SJCRH30 (cell line): ENCODE measurements around the gene SLC12A8. TPM values are rescaled to one million over a fixed set of nuclear protein-coding genes. Genes with fewer than 3 reads are reported as not detected.

Experiments used
- DNase-seq, 2 experiments: peaks; one replicate each; pipeline ENCODE4 v3.0.0-alpha.2; 2015 to 2020
- H3K27ac ChIP-seq: fragments of 250-450 bp; sonication (Bioruptor Pico); 2 replicates; pipeline ENCODE4 v1.5.1; 2020; ENCODE audit warnings: mild to moderate bottlenecking, moderate library complexity
- H3K27me3 ChIP-seq: fragments of 250-450 bp; sonication (Bioruptor Pico); 2 replicates; pipeline ENCODE4 v1.5.1; 2020; ENCODE audit warnings: mild to moderate bottlenecking, moderate library complexity
- H3K36me3 ChIP-seq: fragments of 250-450 bp; sonication (Bioruptor Pico); 2 replicates; pipeline ENCODE4 v1.5.1; 2020; ENCODE audit warnings: mild to moderate bottlenecking, moderate library complexity
- H3K4me1 ChIP-seq: fragments of 250-450 bp; sonication (Bioruptor Pico); 2 replicates; pipeline ENCODE4 v1.5.1; 2020; ENCODE audit warnings: mild to moderate bottlenecking, moderate library complexity
- H3K4me3 ChIP-seq: fragments of 250-450 bp; sonication (Bioruptor Pico); 2 replicates; pipeline ENCODE4 v1.5.1; 2020; ENCODE audit warnings: mild to moderate bottlenecking, moderate library complexity
- H3K9me3 ChIP-seq: fragments of 250-450 bp; sonication (Bioruptor Pico); replicated peaks from 2 replicates; pipeline ENCODE4 v1.5.1; 2020; ENCODE audit warnings: mild to moderate bottlenecking, moderate library complexity
- total RNA-seq: library from RNA; depleted of rRNA; stranded (reverse); fragments of >200 nt; shearing (Covaris generic); gene quantifications from 2 replicates; pipeline ENCODE4 v1.2.3, GENCODE V29; 2014

Gene SLC12A8
- total RNA-seq, 1 experiment from 2014 or later = 3.7 TPM

DNA sequence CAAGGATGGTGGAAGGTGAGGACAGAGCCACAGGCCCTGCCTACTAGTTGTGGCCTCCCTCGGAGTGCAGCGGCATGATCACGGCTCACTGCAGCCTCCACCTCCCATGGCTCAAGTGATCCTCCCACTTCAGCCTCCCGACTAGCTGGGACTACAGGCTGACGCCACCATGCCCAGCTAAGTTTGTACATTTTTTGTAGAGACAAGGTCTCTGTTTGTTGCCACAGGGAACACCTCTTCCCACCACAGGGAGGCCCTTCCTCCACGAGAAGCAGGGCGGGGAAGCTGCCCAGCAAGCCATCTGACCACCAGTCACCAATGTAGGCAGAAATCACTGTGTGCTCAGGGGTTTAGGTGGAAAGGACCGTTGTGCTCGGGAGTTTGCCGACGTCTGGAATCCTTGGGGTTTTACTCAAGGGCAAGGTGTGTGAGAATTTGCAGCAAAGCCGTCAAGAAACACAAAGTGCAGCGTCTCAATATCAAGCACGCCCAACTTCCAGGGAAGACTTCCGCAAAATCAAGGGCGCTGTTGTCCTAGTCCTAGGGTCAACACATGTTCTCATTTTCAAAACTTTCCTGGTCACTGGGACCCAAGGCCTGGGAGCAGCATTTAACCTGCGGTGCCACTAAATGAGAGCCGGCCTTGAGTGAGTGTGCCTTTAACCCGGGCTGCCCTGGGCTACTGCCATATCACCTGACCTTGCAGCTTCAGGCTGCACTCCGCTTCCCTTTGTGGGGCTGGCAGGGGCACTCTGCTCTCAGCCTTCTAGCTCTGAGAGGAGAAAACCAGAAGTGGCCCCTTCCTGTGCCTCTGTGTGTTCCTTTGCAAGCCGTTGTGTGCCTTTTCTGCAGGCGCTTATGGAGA, 65.7 kb downstream of the SLC12A8 start:
- DNase-seq = no peak
- Histone ChIP-seq H3K4me1 (peaks cover 26% of the 10 kb centered on the region), H3K9me3 (no peaks in the 10 kb centered on the region), H3K36me3 (no peaks in the 10 kb centered on the region), H3K27ac (no peak overlapping the region), H3K4me3 (no peak overlapping the region), H3K27me3 (no peaks in the 10 kb centered on the region)

DNA sequence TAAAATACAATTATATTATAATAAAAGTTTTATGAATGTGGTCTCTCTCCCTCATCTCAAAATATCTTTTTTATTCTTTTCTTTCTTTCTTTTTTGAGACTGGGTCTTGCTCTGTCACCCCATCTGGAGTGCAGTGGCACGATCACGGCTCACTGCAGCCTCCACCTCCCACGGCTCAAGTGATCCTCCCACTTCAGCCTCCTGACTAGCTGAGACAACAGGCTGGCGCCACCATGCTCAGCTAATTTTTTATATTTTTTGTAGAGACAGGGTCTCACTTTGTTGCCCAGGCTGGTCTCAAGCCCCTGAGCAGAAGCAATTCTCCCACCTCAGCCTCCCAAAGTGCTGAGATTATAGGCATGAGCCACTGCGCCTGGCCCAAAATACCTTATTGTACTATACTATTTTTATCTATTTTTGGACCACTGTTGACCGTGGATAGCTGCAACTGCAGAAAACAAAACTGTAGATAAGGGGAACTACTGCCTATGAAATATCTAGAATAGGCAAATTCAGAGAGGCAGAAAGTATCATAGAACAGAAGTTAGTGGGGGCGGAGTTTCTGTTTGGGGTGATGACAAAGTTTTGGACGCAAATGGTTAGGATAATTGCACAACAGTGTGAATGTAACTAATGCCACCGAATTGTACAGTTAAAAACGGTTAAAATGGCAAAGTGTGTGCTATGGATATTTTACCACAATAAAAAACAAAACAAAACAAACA, 66.6 kb downstream of the SLC12A8 start:
- Histone ChIP-seq H3K4me1 (peaks cover 26% of the 10 kb centered on the region), H3K36me3 (no peaks in the 10 kb centered on the region)
- DNase-seq = no peak

DNA sequence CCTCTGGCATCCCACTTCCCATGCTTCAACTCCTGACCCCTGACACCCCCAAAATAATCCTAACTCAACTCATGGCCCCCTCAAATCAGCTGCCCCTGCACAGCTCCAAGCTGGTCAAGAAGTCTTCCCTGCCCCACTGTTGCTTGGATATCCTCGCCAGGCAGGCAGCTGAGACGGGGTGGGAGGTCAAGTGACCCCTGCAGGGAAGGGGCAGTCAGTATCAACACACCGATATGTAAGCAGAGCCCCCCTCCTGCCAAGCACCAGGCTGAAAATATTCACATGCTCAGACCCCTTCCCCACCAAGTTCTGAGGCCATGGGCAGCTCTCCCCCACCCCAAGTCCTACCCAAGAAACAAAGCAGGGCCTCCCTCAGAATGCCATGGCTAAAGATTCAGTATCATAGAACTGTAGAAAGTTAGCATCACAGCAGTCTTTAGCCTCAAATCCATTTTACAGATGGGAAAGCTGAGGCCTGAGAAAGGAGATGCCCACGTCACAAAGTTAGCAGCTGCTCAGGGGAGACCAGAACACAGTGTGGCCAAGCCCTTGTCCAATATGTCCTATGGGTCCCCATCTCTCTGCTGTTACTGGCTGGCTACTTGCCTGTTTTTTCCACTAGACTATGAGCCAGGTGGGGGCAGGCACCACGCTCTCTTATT, 67.8 kb downstream of the SLC12A8 start:
- Histone ChIP-seq H3K9me3 (no peaks in the 10 kb centered on the region), H3K36me3 (no peaks in the 10 kb centered on the region), H3K4me3 (no peak overlapping the region), H3K27me3 (no peaks in the 10 kb centered on the region), H3K4me1 (peaks cover 33% of the 10 kb centered on the region), H3K27ac (no peak overlapping the region)
- no peak for DNase-seq

More for the DNA sequence above, 66.6 kb downstream of the SLC12A8 start:
- Histone ChIP-seq H3K4me3 (no peak overlapping the region), H3K9me3 (no peaks in the 10 kb centered on the region), H3K27ac (no peak overlapping the region), H3K27me3 (no peaks in the 10 kb centered on the region)

DNA sequence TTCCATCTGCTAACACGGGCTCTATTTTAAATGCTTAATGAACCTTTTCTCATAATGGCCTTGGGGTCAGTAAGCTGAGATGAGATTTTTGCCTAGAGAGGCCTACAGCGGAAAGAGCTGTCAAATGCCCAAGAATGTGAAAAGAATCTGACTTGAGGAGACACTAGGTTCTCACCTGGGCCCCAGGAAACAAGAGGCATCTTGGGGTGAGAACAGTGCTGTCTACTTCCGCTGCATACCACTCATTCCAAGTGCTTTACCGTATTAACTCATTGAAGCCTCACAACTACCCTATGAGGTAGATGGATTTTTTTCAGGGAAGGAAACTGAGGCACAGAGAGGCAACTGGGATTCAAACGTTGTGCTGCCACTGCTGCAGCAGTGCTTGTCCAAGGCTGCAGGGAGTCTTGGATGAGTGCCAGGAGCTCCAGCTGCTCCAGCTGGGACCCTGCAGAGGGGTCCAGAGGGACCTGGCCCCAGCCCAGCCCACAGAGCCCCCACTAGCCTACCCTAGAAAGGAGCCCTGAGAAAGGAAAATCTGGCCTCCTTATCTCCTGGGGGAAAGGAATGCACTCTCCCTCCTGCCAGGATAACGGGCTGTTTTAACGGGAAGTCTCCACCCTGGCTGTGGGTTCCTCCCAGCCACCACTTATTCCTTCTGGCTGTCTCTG, 68.4 kb downstream of the SLC12A8 start:
- peaks cover 28% of the 10 kb centered on the region for H3K4me1 ChIP-seq
- no peaks in the 10 kb centered on the region for H3K9me3 ChIP-seq
- H3K36me3 ChIP-seq = no peaks in the 10 kb centered on the region
- H3K4me3 ChIP-seq = no peak overlapping the region
- peak; percentile 67 to 69 for DNase-seq
- no peak overlapping the region for H3K27ac ChIP-seq
- H3K27me3 ChIP-seq = no peaks in the 10 kb centered on the region

DNA sequence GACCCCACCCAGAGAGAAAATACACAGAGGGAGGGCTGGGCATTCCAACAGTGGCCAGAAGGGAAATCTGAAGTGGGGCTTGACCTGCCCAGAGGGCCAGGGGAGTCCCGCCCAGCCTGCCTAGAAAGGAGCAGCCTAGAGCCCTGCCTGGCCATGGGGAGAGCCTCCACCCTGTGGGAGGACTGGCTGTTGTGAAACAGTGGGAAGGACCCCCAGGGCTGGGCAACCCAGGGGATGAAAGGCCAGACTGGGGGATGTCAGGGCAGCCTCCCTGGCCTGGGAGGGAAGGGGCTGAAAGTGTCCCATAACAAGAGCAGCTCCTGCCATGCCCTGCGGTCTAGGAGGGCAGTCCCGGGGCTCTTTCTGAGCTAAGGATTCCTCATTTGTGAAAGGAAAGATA, 69.0 kb downstream of the SLC12A8 start:
- H3K9me3 ChIP-seq = no peaks in the 10 kb centered on the region
- no peaks in the 10 kb centered on the region for H3K27me3 ChIP-seq
- H3K27ac ChIP-seq = no peak overlapping the region
- no peaks in the 10 kb centered on the region for H3K36me3 ChIP-seq
- H3K4me3 ChIP-seq = no peak overlapping the region
- no peak for DNase-seq
- peaks cover 22% of the 10 kb centered on the region for H3K4me1 ChIP-seq

DNA sequence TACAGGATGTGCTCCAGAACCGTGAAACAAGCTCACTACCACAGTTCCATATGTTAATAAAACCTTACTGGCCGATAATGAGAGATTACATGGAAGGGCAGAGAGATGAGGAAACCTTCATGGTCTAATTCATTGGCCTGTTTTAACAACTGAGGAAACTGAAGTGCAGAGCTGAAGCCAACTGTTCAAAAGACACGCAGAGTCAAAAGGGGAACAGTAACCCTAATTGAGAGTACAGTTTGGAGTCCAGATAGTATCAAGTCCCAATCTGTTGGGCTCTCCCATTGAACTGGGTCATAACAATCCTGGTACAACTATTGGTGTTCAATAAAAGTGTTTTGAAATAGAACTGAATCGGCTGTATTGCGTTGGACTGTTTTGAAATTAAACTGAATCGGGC, 69.6 kb downstream of the SLC12A8 start:
- peaks cover 21% of the 10 kb centered on the region for H3K4me1 ChIP-seq
- H3K9me3 ChIP-seq = no peaks in the 10 kb centered on the region
- H3K27me3 ChIP-seq = no peaks in the 10 kb centered on the region
- H3K27ac ChIP-seq = no peak overlapping the region
- DNase-seq = no peak
- no peak overlapping the region for H3K4me3 ChIP-seq
- H3K36me3 ChIP-seq = no peaks in the 10 kb centered on the region

DNA sequence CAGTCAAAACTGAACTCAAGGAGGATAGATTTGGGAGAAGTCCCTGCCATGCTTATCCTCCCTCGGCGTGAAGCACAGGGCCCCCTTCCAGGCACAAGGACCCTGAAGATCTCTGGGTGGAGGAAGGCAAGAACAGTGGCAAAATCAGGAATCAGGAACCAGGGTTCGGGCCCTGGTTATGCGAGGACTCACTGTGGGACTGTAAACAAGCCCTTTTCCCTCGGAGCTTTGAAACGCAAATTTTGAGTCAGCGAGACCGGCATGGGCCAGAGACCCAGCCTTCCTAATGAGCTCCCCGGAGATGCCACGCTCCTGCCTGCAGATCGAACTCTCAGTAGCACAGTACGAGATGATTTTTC, 70.1 kb downstream of the SLC12A8 start:
- Histone ChIP-seq H3K4me3 (no peak overlapping the region), H3K27ac (no peak overlapping the region), H3K36me3 (no peaks in the 10 kb centered on the region), H3K27me3 (no peaks in the 10 kb centered on the region), H3K9me3 (no peaks in the 10 kb centered on the region), H3K4me1 (peaks cover 21% of the 10 kb centered on the region)
- no peak for DNase-seq

DNA sequence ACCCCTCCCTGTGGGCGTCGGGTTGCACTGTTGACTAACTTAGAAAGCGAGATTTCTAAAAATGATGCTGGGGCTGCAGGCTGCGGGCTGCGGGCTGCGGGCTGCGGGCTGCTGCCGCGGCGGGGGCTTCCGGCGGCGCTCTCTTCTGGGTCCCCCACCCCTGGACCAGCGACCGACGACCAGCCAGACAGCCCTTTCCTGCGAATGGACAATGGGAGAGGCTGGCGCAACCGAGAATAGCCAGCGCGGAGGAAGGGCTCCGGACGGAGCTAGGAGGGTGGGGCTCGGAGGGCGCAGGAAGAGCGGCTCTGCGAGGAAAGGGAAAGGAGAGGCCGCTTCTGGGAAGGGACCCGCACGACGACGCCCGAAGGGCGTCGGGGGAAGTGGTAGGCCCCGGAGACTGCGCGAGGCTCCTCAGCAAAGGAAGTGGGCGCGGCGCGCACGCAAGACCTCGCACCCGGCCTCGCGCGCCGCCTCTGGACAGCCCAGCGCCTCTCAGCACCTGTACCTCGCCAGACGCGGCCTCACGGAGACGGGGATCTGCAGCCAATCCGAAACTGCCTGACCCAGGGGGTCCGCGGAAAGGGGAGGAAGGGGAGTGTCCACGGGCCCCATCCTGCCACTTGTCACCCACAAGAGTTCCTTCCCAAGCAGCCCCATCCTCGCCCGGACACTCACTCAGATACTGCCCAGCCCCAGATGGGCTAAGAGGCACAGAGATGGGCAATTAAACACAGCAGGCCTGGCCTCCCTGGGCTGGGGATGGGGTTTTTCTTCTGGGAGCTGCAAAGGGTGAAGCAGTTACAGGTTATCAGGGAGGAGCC, 70.7 kb downstream of the SLC12A8 start:
- DNase-seq = no peak
- no peak overlapping the region for H3K27ac ChIP-seq
- no peaks in the 10 kb centered on the region for H3K9me3 ChIP-seq
- peaks cover 21% of the 10 kb centered on the region for H3K4me1 ChIP-seq
- no peaks in the 10 kb centered on the region for H3K36me3 ChIP-seq
- no peaks in the 10 kb centered on the region for H3K27me3 ChIP-seq
- no peak overlapping the region for H3K4me3 ChIP-seq

DNA sequence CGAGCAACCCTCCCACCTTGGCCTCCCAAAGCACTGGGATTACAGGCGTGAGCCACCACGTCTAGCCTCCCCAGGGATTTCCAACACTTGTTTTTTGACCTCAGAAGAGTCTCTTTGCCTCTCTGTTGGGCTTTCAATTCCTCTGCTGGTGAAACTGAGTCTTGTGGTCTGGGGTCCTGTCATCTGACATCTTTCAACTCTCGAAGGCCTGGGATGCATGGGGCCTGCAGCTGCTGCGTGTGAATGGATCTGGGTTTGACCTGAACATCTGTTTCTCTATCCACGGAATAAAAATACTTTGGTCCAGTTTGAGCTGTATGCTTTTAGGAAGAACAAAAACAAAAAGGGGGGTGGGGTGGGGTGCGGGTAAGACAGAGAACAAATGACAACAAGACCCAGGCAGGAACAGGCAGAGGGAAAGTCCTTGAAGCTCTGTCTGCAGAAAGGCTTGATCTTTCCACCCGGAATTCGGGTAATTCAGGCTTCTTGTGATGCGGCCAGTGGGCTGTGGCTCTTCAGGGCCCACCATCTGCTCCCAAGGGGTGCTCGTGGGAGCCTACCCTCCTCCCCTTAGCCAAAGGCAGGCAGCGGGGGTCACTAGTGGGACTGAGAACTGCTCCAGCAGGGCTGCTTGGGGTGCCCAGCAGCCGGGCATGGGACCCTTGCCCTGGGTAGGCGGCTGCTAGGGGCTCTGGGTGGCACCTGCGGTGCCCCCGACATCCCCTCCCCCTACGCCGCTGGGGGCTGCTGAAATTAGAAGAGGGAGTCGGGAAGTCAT, 71.5 kb downstream of the SLC12A8 start:
- Histone ChIP-seq H3K27me3 (no peaks in the 10 kb centered on the region), H3K4me1 (peaks cover 21% of the 10 kb centered on the region), H3K9me3 (no peaks in the 10 kb centered on the region), H3K4me3 (no peak overlapping the region), H3K27ac (no peak overlapping the region), H3K36me3 (no peaks in the 10 kb centered on the region)
- DNase-seq = peak; percentile 47 to 54

DNA sequence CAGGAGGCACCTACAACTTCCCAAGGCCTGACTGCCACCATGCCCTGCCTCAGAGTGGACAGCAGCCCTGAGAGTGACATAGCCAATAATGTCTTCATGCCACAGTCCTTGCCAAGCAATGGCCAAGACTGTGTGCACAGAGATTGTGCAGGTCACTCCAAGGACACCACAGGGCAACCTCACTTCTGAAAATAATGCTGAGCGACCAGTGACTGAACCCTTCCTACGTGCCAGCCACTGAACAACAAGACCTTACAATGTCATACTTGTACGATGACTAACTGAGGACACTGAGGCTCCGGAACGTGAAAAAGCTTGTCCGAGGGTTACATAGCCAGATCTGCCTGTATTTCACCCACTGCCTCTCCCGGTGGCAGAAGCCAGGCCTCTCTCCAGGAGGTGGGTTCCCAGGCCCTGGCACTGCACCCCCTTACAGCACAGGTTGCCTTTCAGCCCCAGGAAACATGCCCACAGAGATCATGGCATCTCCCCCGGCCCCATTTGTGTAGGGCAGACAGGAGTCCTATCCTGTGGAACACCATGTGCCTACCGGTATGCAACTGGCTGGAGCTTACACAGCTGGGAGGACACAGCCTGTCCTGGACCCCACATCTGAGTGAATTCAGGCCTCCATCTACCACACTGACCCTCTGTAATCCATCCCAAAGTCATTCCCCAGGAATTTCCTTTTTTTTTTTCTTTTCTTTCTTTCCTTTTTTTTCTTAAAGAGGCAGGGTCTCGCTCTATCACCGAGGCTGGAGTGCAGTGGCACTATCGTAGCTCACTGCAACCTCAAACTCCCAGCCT, 72.3 kb downstream of the SLC12A8 start:
- Histone ChIP-seq H3K9me3 (no peaks in the 10 kb centered on the region), H3K27ac (no peak overlapping the region), H3K4me3 (no peak overlapping the region), H3K36me3 (no peaks in the 10 kb centered on the region), H3K4me1 (peaks cover 21% of the 10 kb centered on the region), H3K27me3 (no peaks in the 10 kb centered on the region)
- DNase-seq = peak in 1 of 2 experiments; percentile 28

DNA sequence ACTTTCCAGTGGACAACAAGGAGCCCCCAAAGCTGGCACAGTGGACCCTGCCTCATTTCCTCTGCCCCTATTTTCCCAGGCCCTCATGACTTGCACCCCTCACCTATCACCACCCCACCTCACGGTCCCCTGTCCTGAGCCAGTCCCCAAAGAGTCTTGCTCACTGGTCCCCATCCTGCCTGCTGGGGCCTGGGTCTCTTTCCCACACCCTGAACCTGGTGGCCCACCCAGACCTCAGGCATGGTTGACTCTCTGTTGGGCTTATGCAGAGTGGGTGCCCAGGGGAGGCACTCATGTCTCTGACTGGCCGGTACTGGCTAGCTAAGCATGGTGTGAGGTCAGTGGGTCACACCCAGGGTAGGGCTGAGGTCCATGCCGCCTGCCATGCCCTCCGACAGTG, 73.2 kb downstream of the SLC12A8 start:
- H3K27ac ChIP-seq = no peak overlapping the region
- peaks cover 17% of the 10 kb centered on the region for H3K4me1 ChIP-seq
- no peak for DNase-seq

DNA sequence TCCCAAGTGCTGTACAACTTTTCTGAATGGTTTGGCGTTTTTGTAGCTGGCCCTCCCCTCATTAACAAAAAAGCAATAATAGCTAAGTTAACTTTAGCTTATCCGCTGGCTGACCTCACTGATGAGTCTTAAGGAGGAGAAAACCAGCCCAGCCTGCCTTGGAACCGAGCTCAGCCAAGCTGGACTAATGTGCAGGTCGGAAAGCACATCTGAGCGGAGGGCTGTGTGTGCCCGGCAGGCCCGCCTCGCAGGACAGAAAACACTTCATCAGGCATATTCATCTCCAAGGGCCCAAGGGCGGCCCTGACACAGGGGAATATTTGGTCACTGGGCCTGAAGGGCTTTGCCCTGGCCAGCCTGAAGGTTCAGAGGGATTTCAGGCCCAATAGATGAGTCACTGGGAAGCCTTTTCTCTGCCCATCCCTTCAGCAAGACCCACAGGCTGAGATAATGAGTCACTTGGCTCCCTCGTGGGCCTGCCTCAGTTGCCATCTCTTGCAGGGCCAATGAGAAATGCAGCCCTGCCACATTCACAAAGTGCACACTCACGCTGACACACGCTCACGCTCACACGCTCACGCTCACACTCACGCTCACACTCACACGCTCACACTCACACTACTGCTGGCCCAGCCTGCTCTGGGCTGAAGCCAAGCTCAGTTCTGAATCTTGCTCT, 75.1 kb downstream of the SLC12A8 start:
- DNase-seq = no peak
- H3K4me1 ChIP-seq = peaks cover 7% of the 10 kb centered on the region
- H3K27me3 ChIP-seq = no peaks in the 10 kb centered on the region
- no peaks in the 10 kb centered on the region for H3K36me3 ChIP-seq
- no peak overlapping the region for H3K27ac ChIP-seq
- no peak overlapping the region for H3K4me3 ChIP-seq
- no peaks in the 10 kb centered on the region for H3K9me3 ChIP-seq

More for the DNA sequence above, 73.2 kb downstream of the SLC12A8 start:
- Histone ChIP-seq H3K36me3 (no peaks in the 10 kb centered on the region), H3K9me3 (no peaks in the 10 kb centered on the region), H3K4me3 (no peak overlapping the region), H3K27me3 (no peaks in the 10 kb centered on the region)
